GM12892 (cell line): Measurements from ENCODE around the gene ZNF365.

Experiments
- POLR2A ChIP-seq: IDR thresholded peaks from 2 replicates; pipeline ENCODE4 v1.6.1; 2011; ENCODE audit warnings: low read depth, low read length, control low read depth
- POLR2AphosphoS5 ChIP-seq: IDR thresholded peaks from 2 replicates; pipeline ENCODE4 v1.6.1; 2011; ENCODE audit warnings: low read depth, low read length, control low read depth
- TAF1 ChIP-seq: IDR thresholded peaks from 2 replicates; pipeline ENCODE4 v1.6.1; 2011; ENCODE audit warnings: low read depth, mild to moderate bottlenecking, control low read depth, low read length, borderline replicate concordance

DNA sequence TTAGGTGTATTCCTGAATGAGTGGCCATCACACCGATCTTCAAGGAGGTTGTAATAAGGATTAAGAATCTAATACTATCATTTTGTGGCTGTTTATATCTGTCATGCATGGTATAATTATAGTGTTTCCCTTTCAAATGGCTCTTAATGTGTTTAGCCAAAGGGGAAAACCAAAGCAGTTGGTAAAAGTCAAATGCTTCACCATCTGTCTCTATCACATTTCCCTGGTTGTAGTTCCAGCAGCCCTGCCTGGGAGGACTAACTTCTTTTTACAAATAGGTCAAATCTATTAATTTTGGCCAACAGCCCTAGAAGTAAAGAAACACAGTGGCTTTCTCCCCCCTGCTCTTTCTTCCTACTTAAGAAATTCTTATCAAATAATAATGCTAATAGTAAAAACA, 56.7 kb downstream of the ZNF365 start:
- TF ChIP-seq POLR2AphosphoS5 (no peak), TAF1 (no peak), POLR2A (no peak)
